Astrocyte of the cerebellum (primary cell): Measurements from ENCODE around the gene LRP1B.

ENCODE experiments used
- DNase-seq: peaks from one replicate; pipeline ENCODE4 v3.0.0-alpha.2; 2011; ENCODE audit warnings: low read depth
- H3K4me3 ChIP-seq: 2 replicates; pipeline ENCODE4 v1.5.1; 2011; ENCODE audit warnings: mild to moderate bottlenecking, low read depth, low read length, moderate library complexity
- in situ Hi-C: cut with HindIII; loops from 2 replicates; pipeline ENCODE4 v1.10.0; 2017; ENCODE audit warnings: low sequenced_read_pairs
- TF ChIP-seq, protein P1 (sequence below): IDR thresholded peaks from 2 replicates; pipeline ENCODE4 v1.5.1; 2012; ENCODE audit warnings: low read length, low read depth, moderate library complexity, mild to moderate bottlenecking; ENCODE audit errors: missing control alignments

LRP1B gene

DNA sequence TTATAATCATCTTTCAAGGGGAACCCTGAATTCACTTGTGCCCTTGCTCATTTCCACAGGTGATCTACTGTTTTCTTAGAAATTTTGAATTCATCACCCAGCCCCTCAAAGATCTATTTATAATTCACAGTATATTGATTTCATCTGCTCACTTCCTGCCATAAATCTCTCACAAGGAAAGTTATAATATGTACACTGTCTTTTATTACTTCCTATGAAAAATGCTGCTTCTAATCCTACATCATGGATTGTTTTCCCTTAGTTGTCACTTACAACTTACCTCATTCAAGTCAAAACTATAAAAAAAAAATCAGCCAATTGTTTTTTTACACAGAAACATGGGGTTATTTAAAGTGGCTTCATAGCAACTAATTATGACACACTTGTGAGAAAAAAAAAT, 1443.0 kb downstream of the LRP1B start:
- H3K4me3 ChIP-seq: no peak overlapping the region
- in situ Hi-C loops: no loop called here
- TF ChIP-seq, protein P1, sequence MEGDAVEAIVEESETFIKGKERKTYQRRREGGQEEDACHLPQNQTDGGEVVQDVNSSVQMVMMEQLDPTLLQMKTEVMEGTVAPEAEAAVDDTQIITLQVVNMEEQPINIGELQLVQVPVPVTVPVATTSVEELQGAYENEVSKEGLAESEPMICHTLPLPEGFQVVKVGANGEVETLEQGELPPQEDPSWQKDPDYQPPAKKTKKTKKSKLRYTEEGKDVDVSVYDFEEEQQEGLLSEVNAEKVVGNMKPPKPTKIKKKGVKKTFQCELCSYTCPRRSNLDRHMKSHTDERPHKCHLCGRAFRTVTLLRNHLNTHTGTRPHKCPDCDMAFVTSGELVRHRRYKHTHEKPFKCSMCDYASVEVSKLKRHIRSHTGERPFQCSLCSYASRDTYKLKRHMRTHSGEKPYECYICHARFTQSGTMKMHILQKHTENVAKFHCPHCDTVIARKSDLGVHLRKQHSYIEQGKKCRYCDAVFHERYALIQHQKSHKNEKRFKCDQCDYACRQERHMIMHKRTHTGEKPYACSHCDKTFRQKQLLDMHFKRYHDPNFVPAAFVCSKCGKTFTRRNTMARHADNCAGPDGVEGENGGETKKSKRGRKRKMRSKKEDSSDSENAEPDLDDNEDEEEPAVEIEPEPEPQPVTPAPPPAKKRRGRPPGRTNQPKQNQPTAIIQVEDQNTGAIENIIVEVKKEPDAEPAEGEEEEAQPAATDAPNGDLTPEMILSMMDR: no peak
- DNase-seq: no peak

DNA sequence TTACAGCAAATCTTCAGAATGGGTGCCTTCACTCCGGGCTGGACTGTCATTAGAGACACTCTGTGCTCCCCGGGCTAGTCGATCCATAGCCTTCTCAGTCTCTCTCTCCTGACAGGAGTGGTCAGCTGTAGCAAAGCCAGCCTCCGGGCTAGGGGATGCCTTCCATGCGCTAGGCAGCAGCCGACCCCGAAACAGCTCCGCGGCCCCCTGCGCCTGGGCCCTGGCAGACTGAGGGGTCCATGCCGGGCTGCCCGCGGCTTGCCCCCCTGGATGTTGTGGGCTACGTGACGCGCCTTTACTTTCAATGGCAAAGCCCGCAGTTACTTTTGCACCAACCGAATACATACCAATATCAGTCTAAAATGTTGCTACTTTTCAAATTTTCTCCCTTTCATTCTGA, 1447.2 kb downstream of the LRP1B start:
- TF ChIP-seq, protein P1: no peak
- in situ Hi-C loops: no loop called here

GRCh38 chr2:140680862-140681261, 1450.0 kb downstream of the LRP1B start:
- TF ChIP-seq, protein P1: no peak
- H3K4me3 ChIP-seq: no peak overlapping the region
- DNase-seq: no peak
- in situ Hi-C loops: no loop called here

More for the DNA sequence above, 1447.2 kb downstream of the LRP1B start:
- DNase-seq: no peak
- H3K4me3 ChIP-seq: no peak overlapping the region

DNA sequence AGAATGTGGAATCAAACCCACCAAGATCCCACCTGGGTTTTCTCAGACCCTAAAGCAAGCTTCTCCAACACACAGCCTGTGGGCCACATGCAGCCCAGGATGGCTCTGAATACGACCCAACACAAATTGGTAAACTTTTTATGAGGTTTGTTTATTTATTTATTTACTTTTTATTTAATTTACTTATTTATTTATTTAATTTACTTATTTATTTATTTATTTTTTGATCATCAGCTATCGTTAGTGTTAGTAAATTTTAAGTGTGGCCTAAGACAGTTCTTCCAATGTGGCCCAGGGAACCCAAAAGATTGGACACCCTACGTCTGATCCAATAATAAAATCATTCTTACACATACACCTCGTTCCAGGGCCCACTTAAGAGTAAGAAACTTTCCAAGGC, 1451.1 kb downstream of the LRP1B start:
- TF ChIP-seq, protein P1: no peak
- H3K4me3 ChIP-seq: no peak overlapping the region
- in situ Hi-C loops: no loop called here
- no peak for DNase-seq

DNA sequence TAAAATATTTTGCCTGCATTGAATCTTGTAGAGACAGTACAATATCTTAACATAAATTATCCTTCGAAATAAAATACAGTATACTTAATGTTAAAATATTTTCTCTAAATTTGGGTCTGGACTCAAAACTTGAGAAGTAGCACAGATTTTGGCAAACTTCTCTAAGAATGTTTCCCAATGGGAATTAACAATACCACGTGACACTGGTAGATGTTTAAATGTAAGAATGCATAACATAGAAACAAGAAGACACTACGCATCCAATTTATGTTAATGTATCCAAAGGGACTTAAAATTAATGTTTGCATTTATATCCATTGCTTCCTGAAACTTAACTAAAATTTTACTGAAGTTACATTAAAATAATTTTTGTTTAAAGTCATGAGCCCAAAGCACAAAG, 1460.9 kb downstream of the LRP1B start:
- no peak for DNase-seq
- in situ Hi-C loops: no loop called here
- H3K4me3 ChIP-seq: no peak overlapping the region
- TF ChIP-seq, protein P1: no peak

GRCh38 chr2:140667203-140667602, 1463.6 kb downstream of the LRP1B start:
- in situ Hi-C loops: no loop called here

GRCh38 chr2:140662504-140662903, 1468.3 kb downstream of the LRP1B start:
- H3K4me3 ChIP-seq: no peak overlapping the region
- in situ Hi-C loops: no loop called here
- TF ChIP-seq, protein P1: no peak
- DNase-seq: no peak

More at GRCh38 chr2:140667203-140667602, 1463.6 kb downstream of the LRP1B start:
- no peak for DNase-seq
- no peak overlapping the region for H3K4me3 ChIP-seq
- TF ChIP-seq, protein P1: no peak
